Mesothelial cell of epicardium (in vitro differentiated cells): ENCODE data around the gene FAM3B. TPM values are rescaled to one million over a fixed set of nuclear protein-coding genes. Genes with fewer than 3 reads are reported as not detected.

Experiments
- DNase-seq, 2 experiments: peaks; one replicate each; pipeline ENCODE4 v3.0.0; 2021; ENCODE audit warnings: low spot score in 2 of 2; ENCODE audit not compliant: unreplicated experiment in 2 of 2
- H3K27ac Mint-ChIP-seq: 2 replicates; pipeline ENCODE4 v1.8.0; 2021; ENCODE audit warnings: mixed read lengths
- H3K27me3 Mint-ChIP-seq: 2 replicates; pipeline ENCODE4 v1.8.0; 2021; ENCODE audit warnings: low read depth, mixed read lengths
- H3K36me3 Mint-ChIP-seq: 2 replicates; pipeline ENCODE4 v1.8.0; 2021; ENCODE audit warnings: mixed read lengths
- H3K4me1 Mint-ChIP-seq: 2 replicates; pipeline ENCODE4 v1.8.0; 2021; ENCODE audit warnings: mixed read lengths
- H3K4me3 Mint-ChIP-seq: 2 replicates; pipeline ENCODE4 v1.8.0; 2021; ENCODE audit warnings: mild to moderate bottlenecking, moderate library complexity, mixed read lengths
- H3K9me3 Mint-ChIP-seq: 2 replicates; pipeline ENCODE4 v1.8.0; 2021; ENCODE audit warnings: mixed read lengths
- total RNA-seq: library from RNA; stranded (reverse); gene quantifications from 3 replicates; pipeline ENCODE4 v1.2.1, GENCODE V29; 2021
- TF ChIP-seq, protein P1 (sequence below): fragments of 200-600 bp; sonication (generic); IDR thresholded peaks from one replicate; pipeline ENCODE4 v1.5.0; 2021; ENCODE audit warnings: antibody characterized with exemption; ENCODE audit not compliant: unreplicated experiment

FAM3B gene
- total RNA-seq, 1 donor from 2014 or later: 1.4 TPM

DNA sequence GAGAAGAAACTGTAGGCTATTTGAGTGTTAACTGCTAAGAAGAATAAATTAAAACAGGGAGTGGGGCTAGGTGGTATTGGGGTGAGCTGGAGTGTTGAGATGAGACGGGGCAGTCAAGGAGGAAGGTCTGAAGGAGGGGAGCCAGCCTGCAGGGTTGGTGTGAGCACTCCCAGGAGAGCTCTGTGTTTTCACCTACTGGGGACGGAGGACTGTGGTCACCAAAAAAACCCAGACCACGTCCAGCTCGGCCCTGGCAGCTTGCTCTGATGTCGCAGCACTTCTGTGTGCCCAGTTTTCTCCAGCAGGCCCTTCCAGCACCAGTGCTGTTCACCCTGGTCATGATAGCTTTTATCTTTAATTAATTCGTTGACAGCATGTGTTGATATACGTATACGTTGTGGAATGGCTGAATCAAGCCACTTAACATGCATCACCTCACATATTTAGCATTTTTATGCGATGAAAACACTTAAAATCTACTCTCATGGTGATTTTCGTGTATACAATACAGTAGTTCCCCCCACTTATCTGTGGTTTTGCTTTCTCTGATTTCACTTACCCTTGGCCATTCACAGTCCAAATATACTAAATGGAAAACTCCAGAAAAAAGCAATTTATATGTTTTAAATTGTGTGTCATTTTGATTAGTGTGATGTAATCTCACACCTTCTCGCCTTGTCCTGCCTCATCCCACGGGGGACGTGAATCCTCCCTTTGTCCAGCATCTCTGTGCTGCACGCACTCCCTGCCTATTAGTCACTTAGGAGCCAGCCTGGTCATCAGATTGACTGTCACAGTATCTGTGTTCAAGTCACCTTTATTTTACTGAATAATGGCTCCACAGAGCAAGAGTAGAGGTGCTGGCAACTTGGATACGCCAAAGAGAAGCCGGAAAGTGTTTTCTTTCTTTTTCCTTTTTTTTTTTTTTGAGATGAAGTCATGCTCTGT lies 12.3 kb downstream of the FAM3B start:
- no peak for DNase-seq
- H3K4me3 Mint-ChIP-seq: no peak overlapping the region

GRCh38 chr21:41333752-41334151 lies 17.2 kb downstream of the FAM3B start:
- DNase-seq: no peak
- peaks cover 7% of the 10 kb centered on the region for H3K27me3 Mint-ChIP-seq
- no peak overlapping the region for H3K4me3 Mint-ChIP-seq
- H3K36me3 Mint-ChIP-seq: no peaks in the 10 kb centered on the region
- TF ChIP-seq, protein P1, sequence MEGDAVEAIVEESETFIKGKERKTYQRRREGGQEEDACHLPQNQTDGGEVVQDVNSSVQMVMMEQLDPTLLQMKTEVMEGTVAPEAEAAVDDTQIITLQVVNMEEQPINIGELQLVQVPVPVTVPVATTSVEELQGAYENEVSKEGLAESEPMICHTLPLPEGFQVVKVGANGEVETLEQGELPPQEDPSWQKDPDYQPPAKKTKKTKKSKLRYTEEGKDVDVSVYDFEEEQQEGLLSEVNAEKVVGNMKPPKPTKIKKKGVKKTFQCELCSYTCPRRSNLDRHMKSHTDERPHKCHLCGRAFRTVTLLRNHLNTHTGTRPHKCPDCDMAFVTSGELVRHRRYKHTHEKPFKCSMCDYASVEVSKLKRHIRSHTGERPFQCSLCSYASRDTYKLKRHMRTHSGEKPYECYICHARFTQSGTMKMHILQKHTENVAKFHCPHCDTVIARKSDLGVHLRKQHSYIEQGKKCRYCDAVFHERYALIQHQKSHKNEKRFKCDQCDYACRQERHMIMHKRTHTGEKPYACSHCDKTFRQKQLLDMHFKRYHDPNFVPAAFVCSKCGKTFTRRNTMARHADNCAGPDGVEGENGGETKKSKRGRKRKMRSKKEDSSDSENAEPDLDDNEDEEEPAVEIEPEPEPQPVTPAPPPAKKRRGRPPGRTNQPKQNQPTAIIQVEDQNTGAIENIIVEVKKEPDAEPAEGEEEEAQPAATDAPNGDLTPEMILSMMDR: no peak
- H3K9me3 Mint-ChIP-seq: peaks cover 26% of the 10 kb centered on the region
- H3K27ac Mint-ChIP-seq: no peak overlapping the region
- no peaks in the 10 kb centered on the region for H3K4me1 Mint-ChIP-seq

More for the DNA sequence above, 12.3 kb downstream of the FAM3B start:
- H3K9me3 Mint-ChIP-seq: peaks cover 21% of the 10 kb centered on the region
- no peaks in the 10 kb centered on the region for H3K4me1 Mint-ChIP-seq
- H3K36me3 Mint-ChIP-seq: no peaks in the 10 kb centered on the region
- peaks cover 7% of the 10 kb centered on the region for H3K27me3 Mint-ChIP-seq
- TF ChIP-seq, protein P1: no peak
- H3K27ac Mint-ChIP-seq: no peak overlapping the region

GRCh38 chr21:41337515-41337914 lies 20.9 kb downstream of the FAM3B start:
- H3K4me1 Mint-ChIP-seq: no peaks in the 10 kb centered on the region
- TF ChIP-seq, protein P1: no peak
- H3K27me3 Mint-ChIP-seq: no peaks in the 10 kb centered on the region
- no peaks in the 10 kb centered on the region for H3K36me3 Mint-ChIP-seq
- peaks cover 30% of the 10 kb centered on the region for H3K9me3 Mint-ChIP-seq
- H3K27ac Mint-ChIP-seq: no peak overlapping the region
- no peak overlapping the region for H3K4me3 Mint-ChIP-seq
- no peak for DNase-seq

DNA sequence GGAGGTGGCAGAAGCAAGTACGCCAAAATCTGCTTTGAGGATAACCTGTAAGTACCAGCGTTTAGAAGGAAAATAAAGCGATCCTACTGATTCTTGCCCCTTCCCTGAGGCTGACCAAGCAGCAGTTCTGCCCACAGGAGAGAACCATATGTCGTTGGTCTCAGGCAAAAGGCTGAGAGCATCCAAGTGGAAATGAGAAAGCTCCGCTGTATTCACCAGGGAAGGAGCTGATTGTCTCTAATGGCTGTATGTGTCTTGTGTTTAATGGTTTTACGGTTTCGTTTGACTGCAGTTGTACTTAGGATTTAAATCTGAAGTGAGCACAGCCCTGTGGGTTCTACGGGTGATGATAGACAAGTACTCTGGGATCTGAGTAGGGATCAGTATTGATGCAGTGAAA lies 21.9 kb downstream of the FAM3B start:
- no peaks in the 10 kb centered on the region for H3K4me1 Mint-ChIP-seq
- TF ChIP-seq, protein P1: no peak
- no peak overlapping the region for H3K4me3 Mint-ChIP-seq
- H3K9me3 Mint-ChIP-seq: peaks cover 22% of the 10 kb centered on the region
- peaks cover 2% of the 10 kb centered on the region for H3K27me3 Mint-ChIP-seq
- H3K36me3 Mint-ChIP-seq: no peaks in the 10 kb centered on the region
- no peak overlapping the region for H3K27ac Mint-ChIP-seq
- DNase-seq: no peak

DNA sequence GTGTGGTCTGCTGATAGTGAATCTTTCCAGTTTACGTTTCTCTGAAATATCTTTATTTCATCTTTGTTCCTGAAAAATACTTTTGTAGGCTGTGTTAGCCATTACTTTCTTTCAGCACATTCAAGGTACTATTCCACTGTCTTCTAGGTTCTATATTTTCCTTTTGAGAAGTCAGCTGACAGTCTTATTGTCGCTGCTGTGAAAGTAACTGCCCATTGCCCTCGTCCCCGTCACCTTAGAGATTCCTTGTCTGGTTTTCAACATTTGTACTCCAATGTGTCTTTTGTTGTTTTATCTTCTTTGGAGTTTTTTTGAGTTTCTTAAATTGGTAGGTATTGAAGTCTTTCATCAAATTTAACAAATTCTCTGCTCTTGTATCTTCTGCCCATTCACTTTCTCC lies 25.4 kb downstream of the FAM3B start:
- H3K4me1 Mint-ChIP-seq: no peaks in the 10 kb centered on the region
- H3K9me3 Mint-ChIP-seq: peaks cover 12% of the 10 kb centered on the region
- no peak overlapping the region for H3K27ac Mint-ChIP-seq
- DNase-seq: no peak
- no peaks in the 10 kb centered on the region for H3K36me3 Mint-ChIP-seq
- H3K4me3 Mint-ChIP-seq: no peak overlapping the region
- TF ChIP-seq, protein P1: no peak
- H3K27me3 Mint-ChIP-seq: peaks cover 7% of the 10 kb centered on the region
